WTC11 (cell line): Measurements from ENCODE around the gene KAZALD1. TPM values are rescaled to one million over a fixed set of nuclear protein-coding genes. Genes with fewer than 3 reads are reported as not detected.

Experiments used
- ATAC-seq: fragments of 200-7000 bp; cut with Tn5 transposase; 2 replicates; pipeline ENCODE4 v1.10.0; 2021; ENCODE audit warnings: mild to moderate bottlenecking, moderate library complexity
- CTCF ChIA-PET: fragments of 300-600 bp; sonication (Branson Sonifier 250); formaldehyde crosslinking; loops from one replicate; lab custom pipeline; 2021; ENCODE audit warnings: antibody characterized with exemption; lab: Charles Lee
- POLR2A ChIA-PET: fragments of 350-600 bp; sonication (Branson Sonifier 250); formaldehyde crosslinking; loops from one replicate; lab custom pipeline; 2021; ENCODE audit warnings: antibody characterized with exemption; lab: Charles Lee
- DNase-seq: peaks from one replicate; pipeline ENCODE4 v3.0.0; 2021; ENCODE audit warnings: low spot score
- H3K27ac Mint-ChIP-seq: 2 replicates; pipeline ENCODE4 v1.8.0; 2021; ENCODE audit warnings: mixed read lengths
- H3K27me3 Mint-ChIP-seq: 2 replicates; pipeline ENCODE4 v1.8.0; 2021; ENCODE audit warnings: low read depth, mild to moderate bottlenecking, moderate library complexity, mixed read lengths
- H3K36me3 Mint-ChIP-seq: 2 replicates; pipeline ENCODE4 v1.8.0; 2021; ENCODE audit warnings: mixed read lengths
- H3K4me1 Mint-ChIP-seq: 2 replicates; pipeline ENCODE4 v1.8.0; 2022; ENCODE audit warnings: mixed read lengths
- H3K4me3 Mint-ChIP-seq: 2 replicates; pipeline ENCODE4 v1.8.0; 2021; ENCODE audit warnings: mild to moderate bottlenecking, moderate library complexity, mixed read lengths
- H3K9me3 Mint-ChIP-seq: 2 replicates; pipeline ENCODE4 v1.8.0; 2021; ENCODE audit warnings: mixed read lengths
- ATF6 ChIP-seq: sonication (generic); formaldehyde crosslinking; IDR thresholded peaks from 2 replicates; pipeline ENCODE4 v1.8.1; 2023; ENCODE audit warnings: mild to moderate bottlenecking, missing genetic modification reagents
- CDX4 ChIP-seq: fragments of 250-450 bp; sonication (Bioruptor Pico); IDR thresholded peaks from 2 replicates; pipeline ENCODE4 v1.9.0; 2021; ENCODE audit warnings: moderate library complexity, mild to moderate bottlenecking, inconsistent platforms, borderline replicate concordance
- EMX1 ChIP-seq: fragments of 250-450 bp; sonication (Bioruptor Pico); IDR thresholded peaks from 2 replicates; pipeline ENCODE4 v1.8.0; 2021; ENCODE audit warnings: mild to moderate bottlenecking
- FOXK1 ChIP-seq: sonication (generic); formaldehyde crosslinking; IDR thresholded peaks from 2 replicates; pipeline ENCODE4 v1.8.0; 2022; ENCODE audit warnings: mild to moderate bottlenecking, moderate library complexity, missing genetic modification reagents
- FOXP4 ChIP-seq: sonication (generic); formaldehyde crosslinking; IDR thresholded peaks from 2 replicates; pipeline ENCODE4 v1.8.0; 2022; ENCODE audit warnings: mild to moderate bottlenecking, missing genetic modification reagents
- HMGA2 ChIP-seq: fragments of 250-450 bp; sonication (Bioruptor Pico); IDR thresholded peaks from 2 replicates; pipeline ENCODE4 v1.4.0; 2021; ENCODE audit warnings: mild to moderate bottlenecking, moderate library complexity
- MAX ChIP-seq: sonication (generic); formaldehyde crosslinking; IDR thresholded peaks from 2 replicates; pipeline ENCODE4 v1.8.0; 2022; ENCODE audit warnings: mild to moderate bottlenecking, missing genetic modification reagents
- NFE2L1 ChIP-seq: sonication (generic); formaldehyde crosslinking; IDR thresholded peaks from 2 replicates; pipeline ENCODE4 v1.8.1; 2023; ENCODE audit warnings: missing genetic modification reagents
- NFYB ChIP-seq: sonication (generic); formaldehyde crosslinking; conservative IDR thresholded peaks from 2 replicates; pipeline ENCODE4 v1.8.0; 2022; ENCODE audit warnings: low read depth, missing genetic modification reagents
- OVOL2 ChIP-seq: fragments of 250-450 bp; sonication (Bioruptor Pico); IDR thresholded peaks from 2 replicates; pipeline ENCODE4 v1.9.0; 2021; ENCODE audit warnings: mild to moderate bottlenecking, borderline replicate concordance
- RELA ChIP-seq: sonication (generic); formaldehyde crosslinking; IDR thresholded peaks from 2 replicates; pipeline ENCODE4 v1.8.1; 2022; ENCODE audit warnings: missing genetic modification reagents, mild to moderate bottlenecking, borderline replicate concordance
- SMAD3 ChIP-seq: sonication (generic); formaldehyde crosslinking; IDR thresholded peaks from 2 replicates; pipeline ENCODE4 v1.8.0; 2022; ENCODE audit warnings: missing genetic modification reagents, mild to moderate bottlenecking, borderline replicate concordance
- TCF7 ChIP-seq: sonication (generic); formaldehyde crosslinking; IDR thresholded peaks from 2 replicates; pipeline ENCODE4 v1.8.0; 2022; ENCODE audit warnings: mild to moderate bottlenecking, low read depth, missing genetic modification reagents, moderate library complexity
- TP53 ChIP-seq: sonication (generic); formaldehyde crosslinking; IDR thresholded peaks from 2 replicates; pipeline ENCODE4 v1.8.1; 2023; ENCODE audit warnings: mild to moderate bottlenecking, missing genetic modification reagents
- ZNF317 ChIP-seq: sonication (generic); formaldehyde crosslinking; IDR thresholded peaks from 2 replicates; pipeline ENCODE4 v1.8.1; 2023; ENCODE audit warnings: low read depth, mild to moderate bottlenecking, moderate library complexity, missing genetic modification reagents, borderline replicate concordance
- total RNA-seq: library from RNA; stranded (reverse); gene quantifications from 3 replicates; pipeline ENCODE4 v1.2.3, GENCODE V29; 2021
- TF ChIP-seq, protein P1 (sequence below): sonication (generic); formaldehyde crosslinking; IDR thresholded peaks from 2 replicates; pipeline ENCODE4 v1.8.1; 2022; ENCODE audit warnings: mild to moderate bottlenecking, missing genetic modification reagents, moderate library complexity, borderline replicate concordance
- TF ChIP-seq, protein P2 (sequence below): fragments of 250-450 bp; sonication (Bioruptor Pico); IDR thresholded peaks from 2 replicates; pipeline ENCODE4 v2.1.2; 2022; ENCODE audit warnings: mild to moderate bottlenecking, moderate library complexity
- TF ChIP-seq, protein P3 (sequence below): fragments of 200-600 bp; IDR thresholded peaks from 2 replicates; pipeline ENCODE4 v1.8.0; 2022; ENCODE audit warnings: antibody characterized with exemption
- TF ChIP-seq, protein P4 (sequence below): sonication (generic); formaldehyde crosslinking; IDR thresholded peaks from 2 replicates; pipeline ENCODE4 v1.8.1; 2023; ENCODE audit warnings: mild to moderate bottlenecking, missing genetic modification reagents, moderate library complexity
- TF ChIP-seq, protein P5 (sequence below): sonication (generic); formaldehyde crosslinking; IDR thresholded peaks from 2 replicates; pipeline ENCODE4 v1.8.0; 2022; ENCODE audit warnings: missing genetic modification reagents

KAZALD1 gene
- total RNA-seq, 1 experiment from 2014 or later, result 19.2 TPM

DNA sequence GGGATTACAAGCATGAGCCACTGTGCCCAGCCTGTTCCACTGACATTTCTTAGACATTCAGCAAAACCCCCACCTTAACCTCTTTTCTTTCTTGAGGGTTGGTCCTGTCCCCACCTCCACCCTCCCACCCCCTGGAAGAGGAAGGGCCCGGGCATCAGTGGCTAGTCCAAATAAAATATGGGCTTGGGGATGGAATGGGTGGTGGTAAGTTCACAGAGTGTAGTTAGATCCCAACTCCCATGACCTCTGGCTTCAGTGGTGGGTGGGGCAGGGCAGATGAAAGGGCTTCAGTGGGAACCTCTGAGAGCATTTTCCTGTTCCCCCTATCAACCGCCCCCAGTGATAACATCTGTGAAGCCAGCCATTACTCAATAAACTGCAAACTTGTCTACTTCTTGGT is 20.9 kb upstream of the KAZALD1 start (continued):
- TF ChIP-seq HMGA2 (CRISPR knock-in tag) (no peak), OVOL2 (CRISPR knock-in tag) (no peak), NFYB (CRISPR knock-in tag) (no peak), NFE2L1 (CRISPR knock-in tag) (no peak), SMAD3 (CRISPR knock-in tag) (no peak), FOXK1 (no peak), TCF7 (CRISPR knock-in tag) (no peak)
- TF ChIP-seq, protein P1, sequence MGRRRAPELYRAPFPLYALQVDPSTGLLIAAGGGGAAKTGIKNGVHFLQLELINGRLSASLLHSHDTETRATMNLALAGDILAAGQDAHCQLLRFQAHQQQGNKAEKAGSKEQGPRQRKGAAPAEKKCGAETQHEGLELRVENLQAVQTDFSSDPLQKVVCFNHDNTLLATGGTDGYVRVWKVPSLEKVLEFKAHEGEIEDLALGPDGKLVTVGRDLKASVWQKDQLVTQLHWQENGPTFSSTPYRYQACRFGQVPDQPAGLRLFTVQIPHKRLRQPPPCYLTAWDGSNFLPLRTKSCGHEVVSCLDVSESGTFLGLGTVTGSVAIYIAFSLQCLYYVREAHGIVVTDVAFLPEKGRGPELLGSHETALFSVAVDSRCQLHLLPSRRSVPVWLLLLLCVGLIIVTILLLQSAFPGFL (CRISPR knock-in tag), result no peak
- TF ChIP-seq, protein P2, sequence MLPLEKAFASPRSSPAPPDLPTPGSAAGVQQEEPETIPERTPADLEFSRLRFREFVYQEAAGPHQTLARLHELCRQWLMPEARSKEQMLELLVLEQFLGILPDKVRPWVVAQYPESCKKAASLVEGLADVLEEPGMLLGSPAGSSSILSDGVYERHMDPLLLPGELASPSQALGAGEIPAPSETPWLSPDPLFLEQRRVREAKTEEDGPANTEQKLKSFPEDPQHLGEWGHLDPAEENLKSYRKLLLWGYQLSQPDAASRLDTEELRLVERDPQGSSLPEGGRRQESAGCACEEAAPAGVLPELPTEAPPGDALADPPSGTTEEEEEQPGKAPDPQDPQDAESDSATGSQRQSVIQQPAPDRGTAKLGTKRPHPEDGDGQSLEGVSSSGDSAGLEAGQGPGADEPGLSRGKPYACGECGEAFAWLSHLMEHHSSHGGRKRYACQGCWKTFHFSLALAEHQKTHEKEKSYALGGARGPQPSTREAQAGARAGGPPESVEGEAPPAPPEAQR (CRISPR knock-in tag), result no peak

GRCh38 chr10:101041252-101041761 is 20.5 kb upstream of the KAZALD1 start:
- Mint-ChIP-seq H3K4me3 (no peak overlapping the region), H3K4me1 (peaks cover 20% of the 10 kb centered on the region), H3K9me3 (no peaks in the 10 kb centered on the region), H3K27me3 (peaks cover 53% of the 10 kb centered on the region), H3K36me3 (no peaks in the 10 kb centered on the region), H3K27ac (no peak overlapping the region)
- ATAC-seq, result peak; percentile 72
- POLR2A ChIA-PET, result interaction anchor here (0.6 to 0.7 kb wide), 2 partner anchors 31 to 35 kb away, joined by 4 to 9 read pairs; no protein-coding TSS in a partner anchor
- no peak for TF ChIP-seq ZNF317
- TF ChIP-seq, protein P3, sequence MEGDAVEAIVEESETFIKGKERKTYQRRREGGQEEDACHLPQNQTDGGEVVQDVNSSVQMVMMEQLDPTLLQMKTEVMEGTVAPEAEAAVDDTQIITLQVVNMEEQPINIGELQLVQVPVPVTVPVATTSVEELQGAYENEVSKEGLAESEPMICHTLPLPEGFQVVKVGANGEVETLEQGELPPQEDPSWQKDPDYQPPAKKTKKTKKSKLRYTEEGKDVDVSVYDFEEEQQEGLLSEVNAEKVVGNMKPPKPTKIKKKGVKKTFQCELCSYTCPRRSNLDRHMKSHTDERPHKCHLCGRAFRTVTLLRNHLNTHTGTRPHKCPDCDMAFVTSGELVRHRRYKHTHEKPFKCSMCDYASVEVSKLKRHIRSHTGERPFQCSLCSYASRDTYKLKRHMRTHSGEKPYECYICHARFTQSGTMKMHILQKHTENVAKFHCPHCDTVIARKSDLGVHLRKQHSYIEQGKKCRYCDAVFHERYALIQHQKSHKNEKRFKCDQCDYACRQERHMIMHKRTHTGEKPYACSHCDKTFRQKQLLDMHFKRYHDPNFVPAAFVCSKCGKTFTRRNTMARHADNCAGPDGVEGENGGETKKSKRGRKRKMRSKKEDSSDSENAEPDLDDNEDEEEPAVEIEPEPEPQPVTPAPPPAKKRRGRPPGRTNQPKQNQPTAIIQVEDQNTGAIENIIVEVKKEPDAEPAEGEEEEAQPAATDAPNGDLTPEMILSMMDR, result peak; percentile 70
- no peak for TF ChIP-seq CDX4 (CRISPR knock-in tag)
- TF ChIP-seq MAX, result no peak
- TF ChIP-seq, protein P4, sequence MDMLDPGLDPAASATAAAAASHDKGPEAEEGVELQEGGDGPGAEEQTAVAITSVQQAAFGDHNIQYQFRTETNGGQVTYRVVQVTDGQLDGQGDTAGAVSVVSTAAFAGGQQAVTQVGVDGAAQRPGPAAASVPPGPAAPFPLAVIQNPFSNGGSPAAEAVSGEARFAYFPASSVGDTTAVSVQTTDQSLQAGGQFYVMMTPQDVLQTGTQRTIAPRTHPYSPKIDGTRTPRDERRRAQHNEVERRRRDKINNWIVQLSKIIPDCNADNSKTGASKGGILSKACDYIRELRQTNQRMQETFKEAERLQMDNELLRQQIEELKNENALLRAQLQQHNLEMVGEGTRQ (CRISPR knock-in tag), result no peak
- TF ChIP-seq, protein P1 (CRISPR knock-in tag), result no peak
- TF ChIP-seq ATF6 (CRISPR knock-in tag), result no peak
- TF ChIP-seq, protein P5, sequence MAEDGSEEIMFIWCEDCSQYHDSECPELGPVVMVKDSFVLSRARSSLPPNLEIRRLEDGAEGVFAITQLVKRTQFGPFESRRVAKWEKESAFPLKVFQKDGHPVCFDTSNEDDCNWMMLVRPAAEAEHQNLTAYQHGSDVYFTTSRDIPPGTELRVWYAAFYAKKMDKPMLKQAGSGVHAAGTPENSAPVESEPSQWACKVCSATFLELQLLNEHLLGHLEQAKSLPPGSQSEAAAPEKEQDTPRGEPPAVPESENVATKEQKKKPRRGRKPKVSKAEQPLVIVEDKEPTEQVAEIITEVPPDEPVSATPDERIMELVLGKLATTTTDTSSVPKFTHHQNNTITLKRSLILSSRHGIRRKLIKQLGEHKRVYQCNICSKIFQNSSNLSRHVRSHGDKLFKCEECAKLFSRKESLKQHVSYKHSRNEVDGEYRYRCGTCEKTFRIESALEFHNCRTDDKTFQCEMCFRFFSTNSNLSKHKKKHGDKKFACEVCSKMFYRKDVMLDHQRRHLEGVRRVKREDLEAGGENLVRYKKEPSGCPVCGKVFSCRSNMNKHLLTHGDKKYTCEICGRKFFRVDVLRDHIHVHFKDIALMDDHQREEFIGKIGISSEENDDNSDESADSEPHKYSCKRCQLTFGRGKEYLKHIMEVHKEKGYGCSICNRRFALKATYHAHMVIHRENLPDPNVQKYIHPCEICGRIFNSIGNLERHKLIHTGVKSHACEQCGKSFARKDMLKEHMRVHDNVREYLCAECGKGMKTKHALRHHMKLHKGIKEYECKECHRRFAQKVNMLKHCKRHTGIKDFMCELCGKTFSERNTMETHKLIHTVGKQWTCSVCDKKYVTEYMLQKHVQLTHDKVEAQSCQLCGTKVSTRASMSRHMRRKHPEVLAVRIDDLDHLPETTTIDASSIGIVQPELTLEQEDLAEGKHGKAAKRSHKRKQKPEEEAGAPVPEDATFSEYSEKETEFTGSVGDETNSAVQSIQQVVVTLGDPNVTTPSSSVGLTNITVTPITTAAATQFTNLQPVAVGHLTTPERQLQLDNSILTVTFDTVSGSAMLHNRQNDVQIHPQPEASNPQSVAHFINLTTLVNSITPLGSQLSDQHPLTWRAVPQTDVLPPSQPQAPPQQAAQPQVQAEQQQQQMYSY, result peak; percentile 57
- no peak for TF ChIP-seq RELA (CRISPR knock-in tag)
- no peak for TF ChIP-seq FOXP4
- no peak for TF ChIP-seq TP53
- no peak for TF ChIP-seq EMX1 (CRISPR knock-in tag)
- CTCF ChIA-PET, result interaction anchor here (0.6 to 9.7 kb wide), 37 partner anchors 9 to 1761 kb away, joined by 3 to 143 read pairs (median 6); partner anchors contain the start of genes KAZALD1, LZTS2, PDZD7 and SEMA4G
- peak; percentile 87 for DNase-seq
